Stimulated activated naive CD4-positive, alpha-beta T cell treated with Interleukin-2 at 50 U/mL for 16 hours (primary cell): ENCODE data around the gene COL5A2.

Source experiments
- DNase-seq: peaks from one replicate; lab custom pipeline; 2025; lab: John Stamatoyannopoulos, UW

COL5A2 gene

DNA sequence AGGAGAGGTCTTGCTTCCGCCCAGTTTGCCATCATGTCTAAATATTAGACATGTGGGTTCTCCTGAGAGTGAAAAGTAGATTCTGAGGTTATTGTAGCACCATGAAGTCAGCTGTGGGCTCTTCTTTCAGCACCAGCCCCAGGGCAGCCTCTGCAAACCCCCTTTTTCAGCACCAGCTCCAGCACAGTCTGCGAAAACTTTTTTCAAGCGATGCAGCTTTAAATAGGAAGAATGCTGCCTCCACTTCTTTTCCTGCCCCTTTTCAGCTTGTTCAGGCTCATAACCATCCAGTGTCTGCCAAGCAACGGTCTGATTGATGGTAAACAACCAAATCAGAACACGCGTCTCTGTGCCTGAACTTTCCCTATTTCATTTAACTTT, at the start of gene COL5A2:
TSS of gene COL5A2 (minus strand) at position 192 of the 381 bp plus-strand sequence. CDS start at position 35, 157 bp downstream.
- DNase-seq, result no peak

GRCh38 chr2:189226017-189226416, 46.5 kb upstream of the COL5A2 start:
- no peak for DNase-seq

DNA sequence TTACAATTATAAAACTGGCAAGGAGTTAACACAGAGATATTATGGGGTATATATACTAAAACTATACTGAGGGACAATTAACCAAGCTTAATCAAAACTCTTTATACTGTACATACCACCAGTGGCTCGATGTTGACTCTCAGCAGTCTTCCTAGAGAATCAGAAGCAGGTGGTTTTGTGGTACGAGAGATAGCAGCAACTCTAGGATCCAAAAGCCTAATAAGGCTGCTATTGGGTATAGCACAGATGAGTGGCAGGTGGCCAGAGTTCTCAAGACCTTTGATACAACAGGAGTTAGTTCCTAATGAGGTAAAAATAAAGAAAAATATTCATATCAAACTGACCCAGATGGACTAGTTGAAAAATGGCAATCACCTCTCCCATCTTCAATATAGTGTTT, 45.5 kb upstream of the COL5A2 start:
- no peak for DNase-seq

- no peak for DNase-seq
Observed at GRCh38 chr2:189222468-189223105, 43.0 kb upstream of the COL5A2 start.

- no peak for DNase-seq
Observed at GRCh38 chr2:189221811-189222467, 42.4 kb upstream of the COL5A2 start.

- no peak for DNase-seq
Observed at GRCh38 chr2:189218236-189218635, 38.7 kb upstream of the COL5A2 start.

DNA sequence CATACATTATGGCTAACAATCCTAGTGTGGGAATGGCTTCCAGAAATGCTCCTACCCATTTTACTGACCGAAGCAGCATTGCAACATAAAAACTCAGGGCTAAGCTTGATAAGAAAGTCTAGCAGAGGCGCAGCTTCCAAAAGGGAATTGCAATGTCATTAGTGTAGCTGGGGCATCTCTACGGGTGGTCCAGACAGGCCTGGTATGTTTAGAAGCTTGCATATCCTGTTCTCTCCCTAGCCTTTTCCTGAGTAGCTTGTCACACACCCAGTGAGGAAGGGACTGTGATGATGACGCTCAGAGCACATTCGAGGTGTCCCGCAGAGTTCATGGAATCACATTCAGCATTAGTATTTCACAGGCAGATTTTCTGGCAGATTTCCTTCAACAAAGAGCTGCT, 38.0 kb upstream of the COL5A2 start:
- no peak for DNase-seq

GRCh38 chr2:189217051-189217450, 37.5 kb upstream of the COL5A2 start:
- no peak for DNase-seq

DNA sequence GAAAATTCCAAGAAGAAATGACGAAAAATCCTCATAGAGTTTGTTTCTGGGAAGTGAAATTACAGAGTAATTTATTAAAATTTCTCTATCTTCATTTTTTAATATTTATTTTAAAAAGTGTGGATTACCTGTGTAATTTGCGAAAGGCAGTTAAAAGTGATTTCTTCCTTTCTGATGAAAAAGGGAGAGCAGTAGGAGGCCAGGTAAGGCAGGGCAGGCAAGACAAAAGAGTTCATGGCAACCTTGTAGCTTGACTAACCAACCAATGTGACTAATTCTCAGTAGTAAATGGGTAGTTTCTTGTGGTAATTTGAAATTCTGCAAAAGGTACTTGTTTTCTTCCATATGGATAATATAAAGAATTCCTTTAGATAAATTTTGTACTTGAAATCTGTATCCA, 34.9 kb upstream of the COL5A2 start:
- no peak for DNase-seq

DNA sequence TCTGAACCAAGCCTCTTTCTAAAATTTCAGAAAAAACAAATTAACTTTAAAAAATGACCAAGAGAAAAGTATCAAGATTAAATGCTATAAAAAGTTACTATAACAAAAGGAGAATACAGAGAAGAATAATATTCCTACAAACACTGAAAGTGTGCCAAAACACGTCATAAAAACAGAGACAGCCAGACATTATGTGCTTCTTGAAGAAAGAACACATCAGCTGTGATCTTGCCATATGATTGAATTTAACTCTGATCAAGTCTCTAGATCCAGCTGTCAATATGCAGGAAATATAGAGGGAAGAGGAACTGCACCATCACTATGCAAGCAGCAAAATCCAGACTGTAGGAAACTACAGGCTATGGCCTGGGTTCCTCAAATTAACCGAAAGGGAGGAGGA, 33.7 kb upstream of the COL5A2 start:
- DNase-seq, result no peak

GRCh38 chr2:189210250-189211087, 30.9 kb upstream of the COL5A2 start:
- DNase-seq, result no peak

- no peak for DNase-seq
Observed at GRCh38 chr2:189208254-189208653, 28.7 kb upstream of the COL5A2 start.

DNA sequence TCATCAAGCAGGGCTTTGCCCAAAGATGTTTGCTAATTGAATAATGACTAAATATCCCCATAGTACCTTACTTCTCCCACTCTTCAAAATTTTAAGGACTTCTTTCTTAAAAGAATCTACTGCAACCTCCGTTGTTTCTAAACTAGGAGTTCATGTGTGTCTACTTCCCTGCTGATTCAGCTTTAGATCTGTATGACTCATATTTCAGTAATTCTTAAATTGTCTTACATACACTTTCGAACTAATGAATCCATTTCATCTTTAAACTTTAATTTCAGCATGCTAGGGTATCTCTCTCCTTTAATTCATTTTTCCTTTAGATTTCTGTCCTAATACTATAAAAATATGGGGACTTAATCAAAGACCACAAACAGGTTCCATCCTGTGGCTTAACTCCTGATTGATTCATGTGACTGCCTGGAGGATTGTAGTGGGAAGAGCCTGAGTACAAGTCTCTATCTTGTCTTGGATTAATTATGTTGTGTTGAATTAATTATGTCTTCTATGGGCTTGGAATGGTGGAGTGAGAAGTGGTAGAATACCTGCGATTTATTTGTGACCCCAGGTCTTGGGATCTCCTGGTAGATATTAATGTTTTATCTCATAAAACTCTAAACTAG, 24.9 kb upstream of the COL5A2 start:
- DNase-seq, result no peak

DNA sequence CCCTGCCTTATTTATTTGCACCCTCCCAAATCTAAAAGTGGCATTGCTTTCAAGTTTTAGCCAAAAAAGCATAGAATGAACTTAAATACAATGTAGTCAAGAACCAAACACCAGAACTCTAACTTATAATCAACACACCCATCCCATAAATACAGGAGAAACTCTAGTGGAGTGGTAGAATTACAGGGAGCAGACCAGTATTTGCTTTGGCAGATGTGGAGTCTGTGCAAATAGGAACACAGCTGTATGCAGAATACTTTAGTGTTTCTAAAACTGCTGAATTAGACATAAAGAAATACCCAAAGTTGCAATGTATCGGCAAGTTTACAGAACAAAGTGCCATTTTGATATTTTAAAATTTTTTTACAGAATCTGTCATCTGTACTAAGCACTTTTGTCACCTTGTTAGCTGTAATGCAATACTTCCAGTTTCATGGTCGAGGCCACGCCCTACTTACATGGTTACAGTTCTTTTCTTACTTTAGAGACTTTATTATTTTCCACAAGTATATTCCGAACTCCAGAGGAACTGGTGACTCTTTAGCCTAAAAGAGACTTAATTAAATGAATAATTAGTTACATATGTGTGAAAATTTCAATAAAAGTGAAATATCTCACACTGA, 23.7 kb upstream of the COL5A2 start:
- no peak for DNase-seq

DNA sequence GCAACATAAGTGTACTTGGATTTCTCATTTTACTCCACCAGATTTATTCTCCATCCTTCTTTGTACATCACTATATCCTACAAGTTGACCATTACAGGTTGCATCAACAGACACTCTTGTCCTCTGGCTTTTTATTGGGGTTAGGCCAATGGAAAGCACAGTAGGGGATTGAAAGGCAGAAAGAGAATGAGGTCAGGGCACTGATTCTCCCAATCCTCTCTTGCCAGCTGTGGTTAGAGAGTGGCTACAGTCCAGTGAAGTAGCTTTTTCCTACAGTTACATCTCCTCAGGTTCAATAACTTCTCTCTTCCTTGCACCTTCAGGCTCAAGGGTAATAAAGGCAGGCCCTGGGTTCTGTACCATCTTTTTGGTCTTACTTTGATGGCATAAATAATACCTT, 20.2 kb upstream of the COL5A2 start:
- DNase-seq, result no peak

GRCh38 chr2:189192766-189193165, 13.2 kb upstream of the COL5A2 start:
- DNase-seq, result no peak

DNA sequence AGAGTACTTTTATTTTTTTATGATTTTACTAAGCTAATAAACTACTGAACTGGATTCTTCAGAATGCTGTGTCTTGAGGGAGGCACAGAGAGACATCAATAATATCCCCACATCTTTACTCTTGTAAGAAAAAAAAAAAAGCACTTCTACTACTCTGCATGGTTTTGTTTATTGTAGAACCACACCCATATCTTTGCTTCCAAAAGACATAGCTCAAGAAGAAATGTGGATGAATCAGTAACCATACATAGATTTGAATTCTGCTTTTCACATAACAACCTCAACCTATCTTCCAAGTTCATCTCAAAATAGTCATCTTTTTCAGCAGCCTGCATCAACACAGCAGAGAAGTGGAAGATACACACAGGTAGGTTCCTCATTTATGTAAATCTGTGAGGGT, 12.2 kb upstream of the COL5A2 start:
- no peak for DNase-seq

- no peak for DNase-seq
Observed at GRCh38 chr2:189190685-189191084, 11.1 kb upstream of the COL5A2 start.

DNA sequence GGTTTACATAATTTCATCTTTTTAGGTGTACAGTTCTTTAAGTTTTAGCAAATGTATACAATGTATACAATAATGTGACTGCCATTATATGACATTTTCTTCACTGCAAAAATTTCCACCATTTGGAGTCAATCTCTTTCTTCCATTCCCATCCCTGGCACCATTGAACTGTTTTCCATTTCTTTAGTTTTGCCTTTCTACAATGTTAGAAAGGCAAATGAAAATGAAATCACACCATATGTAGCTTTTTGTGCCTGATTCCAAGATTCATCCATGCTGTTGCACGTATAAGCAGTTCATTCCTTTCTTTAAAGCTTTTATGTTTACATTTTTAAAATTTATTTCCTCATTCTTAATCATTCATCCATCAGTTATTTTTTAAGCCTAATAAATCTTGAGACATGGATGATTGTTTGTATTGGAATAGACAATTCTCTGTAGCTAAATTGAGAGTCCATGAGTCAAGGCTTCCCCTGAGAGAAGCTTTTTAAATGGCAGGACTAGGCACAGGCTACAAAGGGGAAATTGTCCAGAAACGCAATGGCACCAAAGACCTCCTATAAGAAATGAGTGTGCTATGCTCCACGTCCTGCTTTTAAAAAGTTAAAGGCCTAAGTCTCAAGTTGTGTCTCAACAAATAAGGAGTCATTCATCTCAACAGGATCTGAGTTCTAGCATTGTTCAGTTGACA, 8.7 kb upstream of the COL5A2 start:
- DNase-seq, result no peak

GRCh38 chr2:189183170-189183569, 3.6 kb upstream of the COL5A2 start:
- DNase-seq, result no peak

DNA sequence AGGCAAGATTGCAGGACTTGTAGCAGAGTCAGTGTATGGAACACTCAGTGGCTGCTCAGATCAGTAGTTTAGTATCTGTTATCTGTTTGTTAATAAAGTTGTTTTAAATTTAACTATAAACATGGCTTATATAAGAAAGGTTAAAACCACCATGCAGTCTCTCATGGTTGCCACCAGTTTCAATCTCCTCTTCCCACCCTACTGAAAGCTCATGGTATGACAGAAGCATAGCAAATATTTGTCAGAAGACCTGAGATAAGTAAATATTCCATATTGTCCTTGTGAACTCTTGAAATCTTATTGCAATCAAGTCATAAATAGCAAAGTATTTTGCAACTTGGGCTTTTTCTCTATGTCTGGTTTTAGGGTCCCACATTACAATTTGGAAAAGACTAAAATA, 2.1 kb upstream of the COL5A2 start:
- no peak for DNase-seq
